Stimulated activated CD4-positive, alpha-beta T cell treated with anti-CD3 and anti-CD28 coated beads, Interleukin-15, amount 100 ng/mL, for 24 hours (primary cell): ENCODE data around the gene RPUSD1.
"Not testable (repeated sequence)": the region's sequence is repeated elsewhere in the genome, so short reads cannot be mapped to it uniquely, and the experiment has no call there.

Experiments
- DNase-seq: peaks from one replicate; pipeline ENCODE4 v3.0.0-alpha.2; 2020

RPUSD1 gene, protein sequence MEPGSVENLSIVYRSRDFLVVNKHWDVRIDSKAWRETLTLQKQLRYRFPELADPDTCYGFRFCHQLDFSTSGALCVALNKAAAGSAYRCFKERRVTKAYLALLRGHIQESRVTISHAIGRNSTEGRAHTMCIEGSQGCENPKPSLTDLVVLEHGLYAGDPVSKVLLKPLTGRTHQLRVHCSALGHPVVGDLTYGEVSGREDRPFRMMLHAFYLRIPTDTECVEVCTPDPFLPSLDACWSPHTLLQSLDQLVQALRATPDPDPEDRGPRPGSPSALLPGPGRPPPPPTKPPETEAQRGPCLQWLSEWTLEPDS

DNA sequence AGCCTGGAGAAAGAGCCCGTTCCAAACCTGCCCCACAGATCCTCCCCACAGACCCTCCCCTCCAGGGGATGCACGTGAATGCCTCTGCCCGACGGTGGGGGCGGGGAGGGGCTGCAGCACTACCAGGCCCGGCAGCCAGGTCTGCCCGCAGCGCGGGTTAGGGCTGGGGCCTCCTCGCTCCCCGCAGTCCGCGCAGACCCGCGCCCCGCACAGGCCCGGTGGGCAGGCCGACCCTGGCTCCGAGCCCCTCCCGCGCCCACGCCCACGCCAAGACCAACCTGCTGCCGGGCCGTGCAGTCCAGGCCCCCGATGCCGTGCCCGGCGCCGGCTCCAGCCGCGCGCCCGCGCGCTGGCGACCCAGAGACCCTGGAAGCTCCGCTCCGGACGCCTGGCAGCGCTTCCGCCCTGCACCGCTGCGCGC lies at the start of gene RPUSD1:
TSS of gene RPUSD1 (minus strand) at position 404 of the 421 bp plus-strand sequence. CDS start 644 bp downstream, outside the sequence.
- DNase-seq: no peak

DNA sequence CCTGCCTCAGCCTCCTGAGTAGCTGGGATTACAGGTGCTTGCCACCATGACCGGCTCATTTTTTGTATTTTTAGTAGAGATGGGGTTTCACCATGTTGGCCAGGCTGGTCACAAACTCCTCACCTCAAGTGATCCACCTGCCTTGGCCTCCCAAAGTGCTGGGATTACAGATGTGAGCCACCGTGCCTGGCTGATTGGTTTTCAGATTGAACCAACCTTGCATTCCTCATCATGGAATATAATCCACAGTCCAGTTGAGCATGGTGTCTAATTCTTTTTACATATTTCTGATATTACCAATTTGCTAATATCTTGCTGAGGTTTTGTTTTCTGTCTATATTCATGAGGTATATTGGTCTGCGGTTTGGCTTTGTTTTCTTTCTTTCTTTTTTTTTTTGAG lies 48.6 kb upstream of the RPUSD1 start:
- not testable (repeated sequence) for DNase-seq

DNA sequence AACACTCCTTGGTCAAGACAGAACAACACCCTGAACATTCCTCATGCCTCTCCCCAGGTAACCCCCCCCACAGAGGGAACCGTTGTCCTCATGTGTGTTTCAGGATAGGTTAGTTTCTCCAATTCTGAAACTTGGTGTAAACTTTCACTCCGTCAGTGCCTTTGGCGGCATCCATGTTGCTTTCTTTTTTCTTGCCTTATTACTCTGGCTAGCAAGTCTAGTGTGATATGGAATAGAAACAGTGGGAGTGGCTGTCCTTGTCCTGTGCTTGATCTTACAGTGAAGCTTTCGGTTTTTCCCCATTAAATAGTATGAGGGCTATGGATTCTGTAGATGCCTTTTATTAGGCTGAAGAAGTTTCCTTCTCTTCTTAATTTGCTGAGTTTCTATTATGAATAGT lies 48.0 kb upstream of the RPUSD1 start:
- no peak for DNase-seq

DNA sequence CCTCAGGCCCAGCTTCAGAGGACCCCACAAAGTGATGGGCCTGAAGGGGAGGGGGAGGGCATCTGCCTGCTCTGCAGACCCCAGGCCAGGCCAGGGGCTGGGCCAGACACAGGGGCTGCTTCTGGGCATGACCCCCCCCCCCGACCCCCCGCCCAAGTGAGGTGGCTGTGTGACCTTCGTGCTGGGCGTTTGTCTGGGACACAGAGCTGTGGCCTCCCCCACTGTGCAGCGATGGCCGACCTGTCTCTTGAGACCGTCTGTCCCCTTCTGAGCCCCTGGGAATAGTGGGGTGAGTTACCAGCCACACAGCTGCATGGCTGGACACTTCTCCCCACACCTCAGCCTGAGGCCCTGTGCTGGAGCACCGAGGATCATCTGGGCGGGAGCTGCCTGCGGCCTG lies 47.2 kb upstream of the RPUSD1 start:
- no peak for DNase-seq

DNA sequence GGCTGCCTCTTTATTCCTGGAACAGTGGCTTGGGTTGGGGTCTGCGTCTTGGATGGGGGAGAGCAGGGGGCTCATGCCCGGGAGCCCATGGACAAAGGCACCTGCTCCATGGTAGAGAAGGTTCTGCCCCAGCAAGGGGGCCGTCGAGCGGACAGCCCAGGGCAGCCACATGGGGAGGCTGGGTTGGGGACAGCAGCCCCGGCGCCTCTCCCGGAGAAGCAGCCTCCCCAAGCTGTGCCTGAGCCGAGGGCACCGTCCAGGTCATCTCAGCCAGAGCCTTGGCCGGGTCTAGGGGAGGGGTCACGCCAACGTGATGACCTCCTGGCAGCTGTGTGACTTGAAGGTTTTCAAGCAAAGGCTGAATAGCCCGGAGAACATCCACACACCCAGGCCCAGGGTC lies 45.2 kb upstream of the RPUSD1 start:
- no peak for DNase-seq

DNA sequence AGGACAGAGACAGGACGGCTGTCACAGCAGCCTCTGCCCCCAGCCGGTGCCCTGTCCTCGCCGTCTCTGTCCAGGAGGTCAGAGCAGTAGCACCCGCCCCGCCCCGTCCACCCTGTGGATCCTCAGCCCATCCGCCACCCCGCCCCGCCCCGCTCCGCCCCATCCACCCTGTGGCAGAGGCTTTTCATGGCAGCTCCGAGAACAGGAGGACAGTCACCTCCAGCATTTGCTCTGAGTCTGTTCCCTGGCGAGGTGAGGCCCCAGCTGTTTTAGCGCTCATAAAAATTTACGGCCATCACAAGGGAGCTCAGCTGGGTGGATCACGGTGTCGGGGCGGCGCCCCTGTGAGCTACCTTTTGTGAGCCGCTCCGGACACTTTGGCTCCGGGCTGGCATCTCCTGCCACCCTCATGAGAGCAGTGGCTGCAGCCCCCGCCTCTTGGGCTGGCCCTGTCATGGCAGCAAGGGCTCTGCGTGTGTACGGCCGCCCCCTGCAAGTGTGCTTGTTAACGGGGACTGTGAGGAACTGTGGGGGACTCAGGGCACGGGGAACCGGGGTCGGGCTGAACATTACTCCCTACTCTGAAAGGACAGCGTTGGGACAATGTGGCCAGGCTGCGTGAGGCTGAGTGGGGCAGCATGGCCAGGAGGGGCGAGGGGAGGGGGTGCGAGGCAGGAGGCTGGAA lies 44.6 kb upstream of the RPUSD1 start:
- DNase-seq: no peak

DNA sequence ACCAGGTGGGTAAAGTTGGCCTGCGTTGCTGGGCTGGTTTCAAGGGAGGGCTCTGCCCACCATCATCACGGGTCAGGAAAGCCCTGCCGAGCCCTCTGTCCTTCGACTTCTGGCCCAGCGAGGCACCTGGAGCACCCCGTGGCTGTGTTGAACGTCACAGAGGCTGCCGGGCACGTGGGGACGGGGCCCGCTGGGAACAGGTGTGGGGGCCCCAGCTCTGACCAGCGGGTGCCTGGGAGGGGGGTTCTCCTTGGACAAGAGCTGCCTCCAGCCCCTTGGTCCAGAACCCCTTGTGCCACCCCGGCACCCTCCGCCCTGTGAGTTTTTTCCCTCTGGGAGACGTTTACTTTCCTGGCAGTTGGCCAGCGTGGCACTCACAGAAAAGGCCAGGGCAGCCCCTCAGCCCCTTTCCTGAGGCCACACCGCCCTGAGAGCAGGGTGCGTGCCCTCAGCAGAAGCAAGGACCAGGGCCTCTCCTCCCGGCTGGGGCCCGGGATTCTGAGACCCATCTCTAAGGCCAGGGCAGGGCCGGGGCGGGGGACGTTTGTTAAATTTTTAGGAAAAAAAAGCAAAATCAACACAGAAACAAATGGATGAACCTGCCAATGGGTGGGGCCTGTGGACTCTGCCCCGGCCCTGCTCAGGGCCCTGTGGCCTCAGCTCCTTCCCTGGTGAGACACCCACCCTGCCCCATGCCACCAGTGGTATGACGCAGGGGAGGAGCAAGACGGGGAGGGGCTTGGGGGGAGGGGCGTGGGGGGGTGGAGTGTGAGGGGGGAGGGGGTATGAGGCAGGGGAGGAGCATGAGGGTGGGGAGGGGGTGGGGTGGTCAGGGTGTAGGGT lies 43.6 kb upstream of the RPUSD1 start:
- DNase-seq: no peak

DNA sequence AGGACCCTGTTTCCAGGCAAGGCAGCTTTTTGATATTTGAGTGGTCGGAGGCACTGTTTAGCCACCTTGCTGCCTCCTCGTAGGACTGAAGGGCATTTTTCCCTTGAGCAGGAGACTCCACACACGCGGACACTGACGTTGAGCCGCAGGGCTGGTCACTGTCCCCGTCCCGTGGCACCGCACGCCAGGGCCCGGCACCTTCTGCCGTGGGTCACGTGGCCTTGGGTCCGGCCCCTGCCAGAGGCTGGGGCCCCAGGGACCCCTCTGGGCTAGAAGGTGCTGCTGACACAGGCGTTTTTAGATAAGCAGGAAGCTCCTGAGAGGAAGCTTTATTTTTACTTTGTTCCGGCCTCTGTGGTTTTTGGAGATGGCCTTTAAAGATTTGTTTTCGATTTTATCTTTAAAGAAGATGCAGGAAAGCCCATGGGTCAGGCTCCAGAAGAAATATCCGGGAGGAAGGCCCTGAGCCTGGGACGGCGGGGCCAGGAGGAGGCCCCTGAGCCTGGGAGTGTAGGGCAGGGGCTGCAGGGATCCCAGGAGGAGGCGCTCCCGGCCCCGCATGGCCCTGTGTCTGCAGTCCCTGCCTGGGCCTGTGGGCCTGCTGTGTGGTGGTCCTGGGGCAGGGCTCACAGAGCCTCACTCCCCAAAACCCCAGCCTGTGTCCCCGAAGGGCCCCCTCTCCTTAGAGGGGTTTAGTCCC lies 42.8 kb upstream of the RPUSD1 start:
- DNase-seq: no peak

DNA sequence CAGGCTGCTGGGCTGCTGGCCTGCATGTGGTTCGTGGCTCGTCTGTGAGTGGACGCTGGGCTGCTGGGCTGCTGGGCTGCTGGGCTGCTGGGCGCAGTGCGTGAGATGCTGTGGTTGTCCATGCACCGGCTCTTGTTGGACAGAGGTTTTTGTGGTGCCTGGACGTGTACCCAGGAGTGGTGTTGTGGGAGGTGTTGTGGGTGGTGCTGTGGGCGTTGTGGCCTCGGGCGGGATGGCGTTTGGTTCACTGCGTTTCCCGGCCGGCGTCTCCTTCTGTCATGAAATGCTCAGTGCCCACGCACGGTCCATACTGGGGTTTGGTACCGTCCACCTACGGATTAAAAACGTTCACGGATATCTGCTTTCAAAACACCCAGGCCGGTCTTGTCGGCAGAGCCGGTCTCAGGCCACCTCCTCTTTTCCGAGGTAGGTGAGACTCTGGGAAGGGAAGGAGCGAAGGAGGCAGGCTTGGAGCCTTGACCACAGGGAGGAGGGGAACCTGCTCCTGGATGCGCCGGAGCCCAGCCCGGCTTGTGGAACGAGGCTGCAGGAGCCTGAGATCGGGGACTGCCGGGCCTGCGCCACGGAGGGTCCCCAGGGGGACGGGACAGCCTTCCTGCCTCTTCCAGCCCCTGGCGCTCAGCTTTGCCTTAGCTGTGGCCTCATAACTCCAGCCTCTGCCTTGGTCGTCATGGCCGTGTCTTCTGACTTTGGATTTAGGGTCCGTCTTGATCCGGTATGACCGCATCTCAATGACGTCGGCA lies 42.1 kb upstream of the RPUSD1 start:
- no peak for DNase-seq

DNA sequence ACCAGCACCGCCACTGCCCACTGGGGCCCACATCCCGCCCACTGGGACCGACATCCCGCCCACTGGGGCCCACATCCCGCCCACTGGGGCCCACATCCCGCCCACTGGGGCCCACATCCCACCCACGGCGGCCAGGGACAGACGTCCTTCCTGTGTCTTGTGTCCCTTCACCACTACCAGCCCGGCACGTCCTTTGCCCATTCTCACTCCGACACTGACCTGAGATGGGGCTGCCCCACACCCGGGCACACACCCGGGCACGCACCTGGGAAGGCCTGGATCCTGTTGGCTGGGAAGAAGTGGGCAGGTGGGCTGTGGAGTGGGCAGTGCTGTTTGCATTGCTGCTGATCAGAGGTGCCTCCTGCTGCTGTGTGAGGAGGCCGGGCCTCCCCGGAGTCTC lies 40.7 kb upstream of the RPUSD1 start:
- DNase-seq: no peak

DNA sequence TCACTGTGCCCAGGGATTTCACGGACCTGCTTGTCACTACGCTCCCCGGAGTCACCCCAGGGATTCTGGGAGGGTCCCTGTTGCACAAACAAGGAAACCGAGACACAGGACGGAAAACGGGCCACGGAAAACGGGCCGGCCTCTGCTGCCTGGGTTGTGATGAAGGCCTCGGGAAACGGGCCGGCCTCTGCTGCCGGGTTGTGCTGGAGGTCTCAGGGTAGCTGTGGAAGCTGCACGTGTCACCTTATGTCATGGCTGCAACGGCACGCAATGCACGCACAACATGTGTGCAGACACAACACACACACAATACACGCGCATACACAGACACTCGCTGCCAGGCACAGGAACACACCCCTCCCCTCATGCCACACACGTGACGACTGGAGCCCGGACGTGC lies 39.3 kb upstream of the RPUSD1 start:
- no peak for DNase-seq

DNA sequence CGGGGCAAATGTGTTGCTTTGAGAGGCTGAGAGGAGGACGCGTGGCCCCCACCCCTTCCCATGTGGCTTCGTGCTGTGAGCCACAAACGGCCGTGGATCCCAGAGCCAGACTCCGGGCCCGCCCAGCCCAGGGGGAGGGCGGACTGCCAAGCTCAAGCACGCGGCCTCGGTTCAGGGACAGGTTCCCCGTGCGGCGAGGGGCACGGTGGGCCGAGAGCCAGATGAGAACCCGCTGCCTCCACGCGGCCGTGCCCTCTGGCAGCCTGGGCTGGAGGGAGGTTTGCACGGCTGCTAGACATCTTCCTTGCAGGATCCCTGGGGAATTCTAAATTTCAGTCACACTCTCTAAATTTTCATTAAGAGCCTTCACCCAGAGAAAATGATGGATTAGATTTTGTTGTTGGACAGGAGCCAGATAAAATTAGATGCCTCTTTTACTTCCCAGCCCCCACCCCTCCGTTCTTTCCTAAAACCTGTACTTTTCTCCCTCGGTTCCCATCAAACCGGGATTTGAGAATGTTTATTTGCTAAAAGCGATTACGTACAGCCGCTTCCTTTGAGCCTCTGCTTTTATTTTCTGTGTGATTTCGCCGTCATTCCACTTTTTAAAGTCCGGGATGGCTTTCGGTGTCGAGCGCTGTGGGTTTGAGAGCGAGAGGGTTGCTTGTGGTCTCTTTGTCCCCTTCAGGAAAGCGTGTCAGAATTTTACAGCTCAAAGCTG lies 37.3 kb upstream of the RPUSD1 start:
- DNase-seq: no peak

DNA sequence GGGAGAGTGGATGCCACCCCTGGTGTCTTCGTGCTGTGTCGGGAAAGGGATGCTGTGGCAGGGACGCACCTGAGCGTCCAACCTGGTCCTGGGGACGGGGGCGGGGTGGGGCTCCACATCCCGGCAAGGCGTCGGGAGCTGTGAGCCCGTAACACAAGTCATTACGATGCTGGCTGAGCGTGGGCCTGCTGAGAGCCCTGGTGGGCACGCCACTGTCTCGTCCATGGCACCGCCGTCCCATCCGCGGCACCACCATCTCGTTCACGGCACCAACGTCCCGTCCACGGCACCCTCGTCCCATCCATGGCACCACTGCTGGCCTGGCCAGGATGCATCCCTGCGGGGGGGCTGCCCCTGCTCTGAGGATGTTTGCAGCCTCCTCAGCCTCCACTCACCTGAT lies 36.4 kb upstream of the RPUSD1 start:
- DNase-seq: no peak

DNA sequence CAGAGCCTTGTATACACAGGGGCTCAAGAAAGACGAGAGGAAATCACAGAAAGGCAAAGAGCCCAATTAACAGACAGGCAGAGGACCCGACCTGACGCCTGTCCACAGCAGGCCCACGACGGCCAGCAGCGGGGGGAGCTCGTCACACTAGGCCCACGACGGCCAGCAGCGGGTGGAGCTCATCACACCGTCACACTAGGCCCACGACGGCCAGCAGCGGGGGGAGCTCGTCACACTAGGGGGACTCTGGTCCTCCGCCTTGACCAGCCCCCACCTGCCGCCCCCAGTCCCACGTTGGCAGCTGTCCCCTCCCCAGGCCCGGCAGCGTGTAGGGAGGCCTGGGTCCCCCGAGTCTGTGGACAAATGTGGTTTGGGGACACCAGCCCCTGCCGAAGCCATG lies 36.0 kb upstream of the RPUSD1 start:
- DNase-seq: no peak

DNA sequence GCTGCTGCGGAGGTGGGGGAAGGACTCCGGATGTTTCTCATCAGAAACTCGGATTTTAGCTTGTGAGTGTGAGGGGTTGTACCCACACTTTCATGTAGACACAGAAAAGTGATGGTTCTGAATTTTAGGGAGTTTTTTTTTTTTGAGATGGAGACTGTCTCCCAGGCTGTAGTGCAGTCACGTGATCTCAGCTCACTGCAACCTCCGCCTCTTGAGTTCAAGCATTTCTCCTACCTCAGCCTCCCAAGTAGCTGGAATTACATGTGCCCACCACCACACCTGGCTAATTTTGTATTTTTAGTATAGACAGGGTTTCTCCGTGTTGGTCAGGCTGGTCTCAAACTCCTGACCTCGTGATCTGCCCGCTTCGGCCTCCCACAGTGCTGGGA lies 34.7 kb upstream of the RPUSD1 start:
- DNase-seq: no peak

DNA sequence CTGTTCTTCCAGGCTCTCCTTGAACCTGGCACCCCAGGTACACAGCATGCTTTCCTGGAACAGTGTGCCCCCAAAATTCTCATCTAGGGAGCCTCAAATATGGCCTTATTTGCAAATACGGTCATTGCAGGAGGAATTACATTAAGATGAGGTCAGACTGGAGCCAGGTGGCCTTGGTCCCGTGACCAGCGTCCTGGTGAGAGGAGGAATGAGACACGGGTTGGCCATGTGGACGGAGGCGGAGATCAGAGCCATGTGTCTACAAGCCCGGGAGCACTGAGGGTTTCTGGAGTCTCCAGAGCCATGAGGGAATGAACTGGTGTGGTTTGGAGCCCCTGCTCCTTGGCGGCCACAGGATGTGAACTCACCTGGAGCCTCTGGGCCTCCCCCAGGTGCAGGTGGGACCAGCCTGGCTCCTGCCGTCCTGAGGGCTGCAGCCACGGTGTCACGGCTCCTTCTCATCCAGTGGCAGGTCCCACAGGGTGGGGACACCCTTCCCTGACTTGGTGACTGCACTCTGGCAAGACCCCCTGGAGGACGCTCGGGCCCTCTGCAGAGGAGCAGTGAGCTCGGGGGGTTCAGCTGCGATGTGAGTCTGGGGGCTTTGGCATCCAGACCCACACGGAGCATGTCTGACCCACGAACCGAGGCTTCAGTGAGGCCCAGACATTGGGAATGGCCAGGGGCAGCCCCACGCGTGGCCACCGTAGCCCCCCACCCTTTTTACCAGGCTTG lies 34.2 kb upstream of the RPUSD1 start:
- no peak for DNase-seq

DNA sequence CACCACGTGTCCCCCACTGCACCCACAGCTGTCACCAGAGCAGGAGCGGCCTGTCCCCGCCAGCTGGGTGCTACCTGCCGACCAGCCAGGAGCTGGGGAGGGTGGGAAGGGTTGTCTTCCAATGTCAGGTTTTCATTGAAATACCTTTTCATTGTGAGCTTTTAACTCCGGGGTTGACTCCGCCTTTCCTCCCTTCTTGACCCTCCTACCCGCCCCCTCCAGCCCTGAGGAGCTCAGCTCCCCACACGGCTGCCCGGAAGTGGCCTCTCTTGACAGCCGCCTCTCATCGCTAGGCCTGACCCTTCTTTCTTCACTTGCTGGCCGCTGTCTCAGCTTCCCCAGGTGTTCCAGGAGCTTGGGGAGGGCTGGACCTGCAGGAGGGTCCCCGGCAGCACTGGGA lies 33.6 kb upstream of the RPUSD1 start:
- DNase-seq: no peak

DNA sequence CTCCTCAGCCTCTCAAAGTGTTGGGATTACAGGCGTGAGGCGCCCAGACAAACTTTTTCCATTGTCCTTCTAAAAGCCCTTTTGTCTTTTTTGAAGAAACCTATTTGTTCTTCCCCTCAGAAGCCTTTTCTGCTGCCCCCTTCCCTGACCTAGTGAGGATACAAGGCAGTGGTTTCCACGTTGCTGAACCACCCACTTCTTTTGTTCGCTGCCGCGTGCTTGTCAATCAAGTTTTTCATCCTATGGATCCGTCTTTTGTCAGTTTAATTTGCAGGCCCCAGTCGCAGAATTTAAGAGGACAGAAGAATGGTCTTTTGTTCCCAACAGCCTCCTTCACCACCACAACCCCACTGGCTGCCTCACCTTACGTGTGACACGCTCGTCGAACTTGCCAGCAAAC lies 32.6 kb upstream of the RPUSD1 start:
- DNase-seq: no peak

DNA sequence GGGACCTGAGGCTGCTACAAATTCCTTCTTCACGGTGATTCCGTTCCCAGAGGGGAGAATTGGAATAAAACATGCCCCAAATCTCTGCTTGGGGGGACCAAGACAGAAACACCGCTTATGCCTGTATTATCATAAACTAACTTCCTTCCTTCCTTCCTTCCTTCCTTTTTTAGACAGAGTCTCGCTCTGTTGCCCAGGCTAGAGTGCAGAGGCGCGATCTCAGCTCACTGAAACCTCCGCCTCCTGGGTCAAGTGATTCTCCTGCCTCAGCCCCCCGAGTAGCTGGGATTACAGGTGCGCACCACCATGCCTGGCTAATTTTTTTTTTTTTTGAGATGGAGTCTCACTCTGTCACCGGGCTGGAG lies 31.8 kb upstream of the RPUSD1 start:
- not testable (repeated sequence) for DNase-seq

DNA sequence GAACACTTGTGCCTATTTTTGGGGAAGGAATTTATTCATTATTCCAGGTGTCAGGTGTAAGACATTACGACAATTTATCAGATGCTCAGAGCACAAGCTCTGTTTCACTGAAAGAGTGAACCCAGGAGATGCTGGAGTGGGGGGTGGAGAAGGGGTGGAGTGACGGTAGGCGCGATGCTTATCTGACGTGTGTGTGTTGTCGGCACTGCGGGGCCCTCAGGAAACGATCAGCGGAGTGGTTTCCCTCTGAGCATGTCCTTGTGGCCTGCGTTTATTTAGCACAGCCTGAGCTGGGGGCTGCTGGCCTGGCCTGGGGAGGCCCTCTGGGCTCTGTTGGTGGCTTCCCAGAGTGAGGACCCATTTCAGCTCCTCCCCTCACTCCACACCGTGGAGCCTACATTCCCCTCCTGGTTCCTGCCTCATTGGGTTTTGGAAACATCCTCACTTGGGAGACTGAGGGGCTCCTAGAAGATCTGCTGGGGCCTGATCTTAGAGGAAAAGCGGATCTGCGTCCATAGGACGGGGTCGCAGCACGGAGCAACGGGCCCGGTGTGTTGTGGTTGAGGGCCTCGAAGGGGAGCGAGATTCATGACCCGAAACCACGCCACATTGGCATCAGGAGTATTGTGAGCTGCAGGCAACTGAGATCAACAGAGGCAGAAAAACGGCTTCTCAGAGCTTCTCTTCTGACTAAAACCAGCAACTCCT lies 31.3 kb upstream of the RPUSD1 start:
- DNase-seq: no peak
